AG04449 (cell line): Measurements from ENCODE around the gene ABR.
"Not testable (repeated sequence)": the region's sequence is repeated elsewhere in the genome, so short reads cannot be mapped to it uniquely, and the experiment has no call there.

Source experiments
- CTCF ChIA-PET: fragments of 350-600 bp; formaldehyde crosslinking; extraction: SDS; loops from one replicate; lab custom pipeline; 2021; ENCODE audit warnings: antibody characterized with exemption; lab: Yijun Ruan, JAX
- POLR2A ChIA-PET: fragments of 400-600, 350-600 bp; formaldehyde crosslinking; extraction: SDS; loops from one replicate; lab custom pipeline; 2020; ENCODE audit warnings: antibody characterized with exemption, inconsistent platforms; lab: Yijun Ruan, JAX
- DNase-seq: peaks from one replicate; pipeline ENCODE4 v3.0.0-alpha.2; 2010; ENCODE audit warnings: low read depth, low spot score
- H3K4me3 ChIP-seq: 2 replicates; pipeline ENCODE4 v1.5.1; 2011; ENCODE audit warnings: low read depth, mild to moderate bottlenecking, control low read depth, low read length
- CTCF ChIP-seq: IDR thresholded peaks from one replicate; pipeline ENCODE4 v1.5.1; 2011; ENCODE audit warnings: mild to moderate bottlenecking, moderate library complexity, low read length, control low read depth, inconsistent platforms; ENCODE audit not compliant: insufficient read depth; ENCODE audit errors: missing control alignments

ABR gene

GRCh38 chr17:1100382-1100781, 79.4 kb downstream of the ABR start:
- no peak overlapping the region for H3K4me3 ChIP-seq
- DNase-seq: no peak
- no peak for TF ChIP-seq CTCF
- ChIA-PET POLR2A (no interaction called here), CTCF (no interaction called here)

- no peak for DNase-seq
- ChIA-PET POLR2A (no interaction called here), CTCF (no interaction called here)
- TF ChIP-seq CTCF: no peak
- no peak overlapping the region for H3K4me3 ChIP-seq
Measured at GRCh38 chr17:1099242-1099641, 80.5 kb downstream of the ABR start.

- POLR2A ChIA-PET, DNase-seq, H3K4me3 ChIP-seq, CTCF ChIA-PET: not testable (repeated sequence)
Measured at GRCh38 chr17:1097972-1098744, 81.6 kb downstream of the ABR start.

- POLR2A ChIA-PET: no interaction called here
- DNase-seq: no peak
- TF ChIP-seq CTCF: no peak
- H3K4me3 ChIP-seq: no peak overlapping the region
- CTCF ChIA-PET: interaction anchor here (0.9 kb wide), 2 partner anchors 28 to 40 kb away, joined by 3 to 4 read pairs; no protein-coding TSS in a partner anchor
Measured at GRCh38 chr17:1096215-1096614, 83.6 kb downstream of the ABR start.

GRCh38 chr17:1095853-1096173, 84.0 kb downstream of the ABR start:
- DNase-seq: no peak
- ChIA-PET CTCF (interaction anchor here (0.9 kb wide), 1 partner anchor 28 kb away, joined by 4 read pairs; no protein-coding TSS in a partner anchor), POLR2A (no interaction called here)
- TF ChIP-seq CTCF: no peak
- no peak overlapping the region for H3K4me3 ChIP-seq

- CTCF ChIA-PET: no interaction called here
- POLR2A ChIA-PET: interaction anchor here (0.6 kb wide), 1 partner anchor 165 kb away, joined by 3 read pairs; no protein-coding TSS in a partner anchor
- no peak for DNase-seq
- TF ChIP-seq CTCF: no peak
- H3K4me3 ChIP-seq: no peak overlapping the region
Measured at GRCh38 chr17:1095090-1095852, 84.5 kb downstream of the ABR start.
